ENCODE data around the gene CHODL.

- TF ChIP-seq, protein P1, sequence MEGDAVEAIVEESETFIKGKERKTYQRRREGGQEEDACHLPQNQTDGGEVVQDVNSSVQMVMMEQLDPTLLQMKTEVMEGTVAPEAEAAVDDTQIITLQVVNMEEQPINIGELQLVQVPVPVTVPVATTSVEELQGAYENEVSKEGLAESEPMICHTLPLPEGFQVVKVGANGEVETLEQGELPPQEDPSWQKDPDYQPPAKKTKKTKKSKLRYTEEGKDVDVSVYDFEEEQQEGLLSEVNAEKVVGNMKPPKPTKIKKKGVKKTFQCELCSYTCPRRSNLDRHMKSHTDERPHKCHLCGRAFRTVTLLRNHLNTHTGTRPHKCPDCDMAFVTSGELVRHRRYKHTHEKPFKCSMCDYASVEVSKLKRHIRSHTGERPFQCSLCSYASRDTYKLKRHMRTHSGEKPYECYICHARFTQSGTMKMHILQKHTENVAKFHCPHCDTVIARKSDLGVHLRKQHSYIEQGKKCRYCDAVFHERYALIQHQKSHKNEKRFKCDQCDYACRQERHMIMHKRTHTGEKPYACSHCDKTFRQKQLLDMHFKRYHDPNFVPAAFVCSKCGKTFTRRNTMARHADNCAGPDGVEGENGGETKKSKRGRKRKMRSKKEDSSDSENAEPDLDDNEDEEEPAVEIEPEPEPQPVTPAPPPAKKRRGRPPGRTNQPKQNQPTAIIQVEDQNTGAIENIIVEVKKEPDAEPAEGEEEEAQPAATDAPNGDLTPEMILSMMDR (IDR thresholded peaks at IDR 0.05), result no peak
- no peak for TF ChIP-seq POLR2AphosphoS5 (IDR thresholded peaks at IDR 0.05)
These were observed 6.4 kb downstream of the CHODL start for GRCh38 chr21:18251065-18251464.
